Femur (tissue), 1 donor: Measurements from ENCODE around the gene POLE2.
"Not testable (repeated sequence)": the region's sequence is repeated elsewhere in the genome, so short reads cannot be mapped to it uniquely, and the experiment has no call there.

ENCODE experiments used
- DNase-seq: peaks from one replicate; pipeline ENCODE4 v3.0.0-alpha.2; 2017

Gene POLE2

GRCh38 chr14:49657500-49657899 lies 30.5 kb downstream of the POLE2 start:
- not testable (repeated sequence) for DNase-seq

GRCh38 chr14:49654511-49654910 lies 33.5 kb downstream of the POLE2 start:
- no peak for DNase-seq

DNA sequence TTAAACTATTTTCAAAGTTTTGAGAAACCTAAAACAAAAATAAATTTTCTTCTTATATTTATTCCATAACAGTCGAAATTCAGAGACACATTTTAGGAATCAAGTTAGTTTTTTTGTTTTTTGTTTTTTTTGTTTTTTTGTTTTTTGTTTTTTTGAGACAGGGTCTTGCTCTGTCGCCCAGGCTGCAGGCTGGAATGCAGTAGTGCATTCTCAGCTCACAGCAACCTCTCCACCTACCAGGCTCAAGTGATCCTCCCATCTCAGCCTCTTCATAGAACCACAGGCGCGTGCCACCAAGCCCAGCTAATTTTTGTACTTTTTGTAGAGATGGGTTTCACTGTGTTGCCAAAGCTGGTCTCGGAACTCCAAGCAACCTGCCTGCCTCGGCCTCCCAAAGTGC lies 34.5 kb downstream of the POLE2 start:
- no peak for DNase-seq

GRCh38 chr14:49642163-49642562 lies 45.9 kb downstream of the POLE2 start:
- DNase-seq: no peak

DNA sequence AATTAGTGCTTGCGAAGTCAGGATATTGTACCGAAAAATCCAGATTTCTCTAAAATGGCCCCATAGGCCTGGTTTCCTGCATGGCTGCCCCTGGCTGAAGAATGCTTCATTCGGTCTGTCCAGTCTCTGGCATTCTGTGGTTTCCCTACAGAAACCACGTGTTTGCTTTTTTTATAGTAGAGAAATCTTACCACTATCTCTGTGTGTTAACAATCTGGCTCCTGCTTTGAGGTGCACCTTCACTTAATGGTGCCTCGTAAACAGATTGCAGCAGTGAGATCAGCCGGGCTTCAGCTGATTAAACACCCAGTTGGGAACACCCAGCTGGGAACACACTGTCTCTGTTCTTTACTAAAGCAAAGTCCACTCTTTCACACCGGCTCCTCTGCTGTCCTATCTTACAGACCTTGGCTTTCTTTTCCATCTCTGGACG lies 46.3 kb downstream of the POLE2 start:
- DNase-seq: no peak

DNA sequence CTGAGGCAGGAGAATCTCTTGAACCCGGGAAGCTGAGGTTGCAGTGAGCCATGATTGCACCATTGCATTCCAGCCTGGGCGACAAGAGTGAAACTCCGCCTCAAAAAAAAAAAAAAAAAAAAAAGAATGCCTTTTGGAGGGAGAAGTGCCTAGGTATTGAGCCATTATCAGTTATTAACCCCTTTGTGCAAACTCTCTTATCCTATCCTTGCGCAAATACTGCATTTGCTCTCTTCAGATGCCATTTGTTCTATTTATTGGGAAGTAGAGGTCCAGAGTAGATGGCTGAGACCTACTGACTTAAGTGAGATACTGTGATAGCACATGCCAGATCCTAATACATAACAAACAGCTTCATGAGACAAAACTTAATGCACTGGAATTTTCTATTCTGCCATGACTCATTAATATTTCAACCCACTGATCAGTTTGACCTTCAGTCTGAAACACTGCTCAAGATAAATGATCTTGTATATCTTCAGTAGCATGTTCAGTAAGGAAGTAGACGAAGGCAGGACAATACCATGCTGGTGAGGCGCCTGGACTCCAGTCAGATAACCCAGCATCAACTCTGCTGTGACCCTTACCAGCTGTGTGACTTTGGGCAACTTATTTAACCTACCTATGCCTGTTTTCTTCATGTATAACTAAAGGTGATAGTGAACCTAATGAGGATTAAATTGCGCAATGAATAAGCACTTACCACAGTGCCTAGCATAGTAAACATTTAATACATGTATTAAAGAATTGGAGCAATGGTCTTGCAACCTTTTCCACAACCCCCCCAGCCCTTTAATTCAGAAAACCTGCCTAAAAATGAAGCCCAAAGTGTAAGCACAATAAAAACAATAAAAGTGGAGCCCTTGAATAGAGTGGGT lies 47.2 kb downstream of the POLE2 start:
- no peak for DNase-seq

GRCh38 chr14:49637534-49638078 lies 50.4 kb downstream of the POLE2 start:
- DNase-seq: no peak

DNA sequence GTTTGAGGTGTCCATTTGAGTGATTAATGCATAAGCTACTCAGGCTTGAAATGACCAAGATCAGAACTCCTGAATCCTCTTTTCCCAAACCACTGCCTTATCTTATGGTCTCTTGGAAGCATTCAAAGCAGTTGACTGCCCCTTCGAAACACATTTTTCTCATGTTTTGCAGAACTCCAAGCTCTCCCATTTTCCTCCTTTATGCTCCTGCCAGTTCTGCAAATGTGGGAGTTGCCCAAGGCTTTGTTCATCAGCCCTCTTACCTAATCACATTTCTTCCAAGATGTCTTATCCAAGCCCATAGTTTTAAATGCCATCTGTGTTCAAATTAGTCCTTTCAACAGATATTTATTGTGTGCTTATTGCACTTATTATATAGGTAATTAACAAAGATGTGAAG lies 51.1 kb downstream of the POLE2 start:
- no peak for DNase-seq

DNA sequence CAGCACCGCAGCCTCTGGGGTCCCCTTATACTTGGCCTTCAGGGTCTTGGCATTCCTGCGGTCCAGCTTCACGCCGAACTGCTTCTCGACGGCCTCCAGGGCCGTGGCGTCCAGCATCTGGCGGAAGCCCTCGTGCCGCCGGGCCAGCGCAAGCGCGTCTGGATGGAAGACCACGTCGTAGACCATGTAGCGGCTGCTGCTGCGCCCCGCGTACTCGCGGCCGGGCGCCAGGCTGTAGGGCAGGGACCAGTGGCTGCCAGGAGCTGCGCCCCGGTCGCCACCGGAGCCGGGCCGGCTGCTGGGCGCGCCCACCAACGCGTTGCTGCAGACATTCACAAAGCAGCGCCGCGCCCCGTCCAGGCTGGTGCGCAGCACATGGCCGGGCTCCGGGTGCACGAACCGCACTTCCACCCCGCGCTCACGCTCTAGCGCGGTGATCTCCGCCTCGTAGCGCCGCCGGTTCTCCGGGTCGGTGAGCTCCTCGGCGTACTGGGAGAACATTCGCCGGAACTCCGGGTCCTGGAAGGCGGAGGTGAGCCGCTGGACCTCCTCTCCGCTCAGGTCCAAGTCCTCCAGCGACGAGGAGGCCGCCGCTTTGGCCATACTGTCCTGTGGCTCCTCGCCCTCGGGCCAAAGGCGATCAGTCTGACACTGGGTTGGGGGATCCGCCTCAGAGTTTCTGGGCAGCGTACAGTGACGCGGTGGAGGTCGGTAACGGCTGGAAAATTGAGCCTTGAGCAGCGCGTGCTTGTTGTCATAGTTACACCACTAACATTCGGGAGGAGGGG lies 53.3 kb downstream of the POLE2 start, which contains the start of gene DNAAF2:
Gene DNAAF2, minus strand, starts transcription at position 698 of the 788 bp plus-strand sequence. Its CDS starts 95 bp downstream, at position 603.
- DNase-seq: peak; percentile 83

GRCh38 chr14:49633640-49634546 lies 54.1 kb downstream of the POLE2 start:
- peak; percentile 97 for DNase-seq

DNA sequence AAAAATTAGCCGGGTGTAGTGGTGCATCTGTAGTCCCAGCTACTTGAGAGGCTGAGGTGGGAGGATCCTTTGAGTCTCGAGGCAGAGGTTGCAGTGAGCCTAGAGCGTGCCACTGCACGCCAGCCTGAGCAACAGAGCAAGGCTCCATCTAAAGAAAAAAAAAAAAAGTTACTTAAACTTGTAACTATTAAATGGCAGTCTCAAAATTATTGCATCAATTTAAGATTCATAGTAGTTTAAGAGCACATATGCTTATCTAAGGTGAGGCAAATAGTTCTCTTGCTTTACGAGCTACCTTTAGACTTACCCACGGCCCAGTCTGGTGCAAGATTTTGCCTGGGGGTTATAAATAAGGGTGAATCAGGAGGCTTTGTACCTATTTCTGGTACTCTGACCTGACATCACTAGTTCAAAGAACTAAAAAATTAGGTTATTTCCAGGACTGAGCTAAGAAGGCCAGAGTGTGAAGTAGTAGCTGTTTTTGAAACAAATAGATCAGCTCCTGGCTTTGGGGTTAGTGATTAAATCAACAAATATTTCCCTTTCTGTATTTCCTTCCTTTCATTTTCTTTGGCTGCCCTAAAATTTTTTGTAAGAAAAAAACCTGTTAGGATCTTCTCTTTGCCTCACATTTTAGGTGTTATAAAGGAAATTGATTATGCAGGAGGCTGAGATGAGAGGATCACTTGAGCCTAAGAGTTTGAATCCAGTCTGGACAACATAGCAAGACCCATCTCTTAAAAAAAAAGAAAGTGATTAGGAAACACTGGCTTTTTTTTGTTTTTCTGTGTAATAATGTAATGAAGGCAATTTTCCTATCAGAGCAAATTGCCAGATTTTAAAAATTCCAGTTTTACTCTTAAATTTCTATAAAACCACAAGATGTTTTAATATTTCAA lies 63.8 kb downstream of the POLE2 start:
- no peak for DNase-seq

DNA sequence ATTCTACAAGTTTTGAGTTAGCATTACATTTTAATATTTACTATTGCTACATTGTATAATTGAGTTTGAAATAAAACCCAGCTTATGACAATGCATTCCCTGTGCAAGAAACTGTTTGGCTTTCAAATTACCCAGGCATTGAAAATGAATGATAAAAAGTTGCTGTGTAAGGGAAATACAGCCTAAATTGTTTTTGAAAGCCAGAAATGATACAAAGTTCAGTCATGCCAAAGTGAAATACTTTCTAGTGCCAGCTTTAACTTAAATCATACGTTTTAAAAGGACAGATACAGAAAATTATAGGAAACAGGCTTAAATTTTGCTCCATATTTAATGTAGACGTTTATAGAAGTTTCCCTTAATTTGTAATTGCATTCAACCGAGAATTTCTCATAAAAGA lies 64.6 kb downstream of the POLE2 start:
- DNase-seq: no peak

GRCh38 chr14:49622022-49622607 lies 65.9 kb downstream of the POLE2 start:
- DNase-seq: no peak

DNA sequence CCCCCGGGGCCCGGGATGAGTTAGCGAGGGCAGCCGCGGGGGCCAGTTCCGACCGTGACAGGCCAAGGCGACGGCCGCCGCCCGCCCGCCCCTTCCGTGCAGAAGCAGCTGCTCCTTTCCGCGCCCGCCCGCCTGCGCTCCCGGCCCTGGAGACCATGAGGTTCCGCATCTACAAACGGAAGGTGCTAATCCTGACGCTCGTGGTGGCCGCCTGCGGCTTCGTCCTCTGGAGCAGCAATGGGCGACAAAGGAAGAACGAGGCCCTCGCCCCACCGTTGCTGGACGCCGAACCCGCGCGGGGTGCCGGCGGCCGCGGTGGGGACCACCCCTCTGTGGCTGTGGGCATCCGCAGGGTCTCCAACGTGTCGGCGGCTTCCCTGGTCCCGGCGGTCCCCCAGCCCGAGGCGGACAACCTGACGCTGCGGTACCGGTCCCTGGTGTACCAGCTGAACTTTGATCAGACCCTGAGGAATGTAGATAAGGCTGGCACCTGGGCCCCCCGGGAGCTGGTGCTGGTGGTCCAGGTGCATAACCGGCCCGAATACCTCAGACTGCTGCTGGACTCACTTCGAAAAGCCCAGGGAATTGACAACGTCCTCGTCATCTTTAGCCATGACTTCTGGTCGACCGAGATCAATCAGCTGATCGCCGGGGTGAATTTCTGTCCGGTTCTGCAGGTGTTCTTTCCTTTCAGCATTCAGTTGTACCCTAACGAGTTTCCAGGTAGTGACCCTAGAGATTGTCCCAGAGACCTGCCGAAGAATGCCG lies 66.7 kb downstream of the POLE2 start:
- peak; percentile 82 for DNase-seq

GRCh38 chr14:49620182-49621113 lies 67.6 kb downstream of the POLE2 start, which contains the start of the genes MGAT2 and RPL36AL:
MGAT2 (plus strand) TSS chr14:49620799; CDS start chr14:49621269, 470 bp downstream.
RPL36AL (minus strand) TSS chr14:49620626; CDS start chr14:49619104, 1,522 bp downstream.
- DNase-seq: peak; percentile 99

- DNase-seq: no peak
These were observed 68.3 kb downstream of the POLE2 start for GRCh38 chr14:49619730-49620129.

DNA sequence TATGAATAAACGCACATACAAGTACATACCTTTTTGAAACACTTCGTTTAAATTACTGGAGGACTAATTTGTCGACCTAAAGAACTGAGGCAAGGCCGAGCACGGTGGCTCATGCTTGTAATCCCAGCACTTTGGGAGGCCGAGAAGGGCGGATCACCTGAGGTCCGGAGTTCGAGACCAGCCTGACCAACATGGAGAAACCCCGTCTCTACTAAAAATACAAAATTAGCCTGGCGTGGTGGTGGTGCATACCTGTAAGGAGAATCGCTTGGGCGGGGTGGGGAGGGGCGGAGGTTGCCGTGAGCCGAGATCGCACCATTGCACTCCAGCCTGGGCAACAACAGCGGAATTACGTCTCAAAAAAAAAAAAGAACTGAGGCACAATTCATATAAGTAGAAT lies 68.7 kb downstream of the POLE2 start:
- DNase-seq: not testable (repeated sequence)

DNA sequence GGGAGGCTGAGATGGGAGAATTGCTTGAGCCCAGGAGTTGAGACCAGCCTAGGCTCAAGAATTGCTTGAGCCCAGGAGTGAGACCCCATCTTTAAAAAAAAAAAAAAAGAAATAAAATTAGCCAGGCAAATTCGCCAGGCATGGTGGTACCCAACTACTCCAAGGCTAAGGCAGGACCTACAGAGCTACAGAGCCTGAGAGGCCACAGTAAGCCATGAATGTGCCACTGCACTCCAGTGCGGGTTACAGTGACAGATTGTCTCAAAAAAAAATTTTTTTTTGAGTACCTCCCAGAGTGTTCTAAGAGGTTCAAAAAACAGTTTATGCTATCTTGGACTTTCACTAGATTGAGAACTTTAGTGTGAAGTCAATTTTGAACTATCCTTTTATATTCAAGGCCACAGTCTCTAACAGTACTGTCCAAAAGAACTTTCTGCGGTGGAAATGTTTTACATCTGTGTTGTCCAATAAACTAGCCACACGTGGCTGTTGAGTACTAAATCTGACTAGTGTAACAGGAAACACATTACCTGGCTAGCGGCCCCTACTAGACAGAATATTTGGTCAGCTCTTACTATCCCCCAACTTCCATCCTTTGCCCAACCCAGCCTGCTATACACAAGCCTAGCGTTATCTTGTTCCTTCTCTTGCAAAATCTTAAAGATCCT lies 70.0 kb downstream of the POLE2 start:
- DNase-seq: no peak
